HTERT RPE-1 (cell line): ENCODE measurements around the gene SOS1.
"Not testable (repeated sequence)": the region's sequence is repeated elsewhere in the genome, so short reads cannot be mapped to it uniquely, and the experiment has no call there.

Experiments
- in situ Hi-C: fragments of 300-500 bp; cut with MboI; formaldehyde crosslinking; loops from 4 replicates; pipeline ENCODE4 v1.14.3; 2020; ENCODE audit warnings: low sequenced_read_pairs

SOS1 gene

GRCh38 chr2:39139511-39140237 is 18.8 kb upstream of the SOS1 start:
- in situ Hi-C loops: no loop called here

GRCh38 chr2:39138837-39139211 is 18.0 kb upstream of the SOS1 start:
- in situ Hi-C loops: no loop called here

- in situ Hi-C loops: not testable (repeated sequence)
Observed at GRCh38 chr2:39138187-39138836, 17.5 kb upstream of the SOS1 start.

DNA sequence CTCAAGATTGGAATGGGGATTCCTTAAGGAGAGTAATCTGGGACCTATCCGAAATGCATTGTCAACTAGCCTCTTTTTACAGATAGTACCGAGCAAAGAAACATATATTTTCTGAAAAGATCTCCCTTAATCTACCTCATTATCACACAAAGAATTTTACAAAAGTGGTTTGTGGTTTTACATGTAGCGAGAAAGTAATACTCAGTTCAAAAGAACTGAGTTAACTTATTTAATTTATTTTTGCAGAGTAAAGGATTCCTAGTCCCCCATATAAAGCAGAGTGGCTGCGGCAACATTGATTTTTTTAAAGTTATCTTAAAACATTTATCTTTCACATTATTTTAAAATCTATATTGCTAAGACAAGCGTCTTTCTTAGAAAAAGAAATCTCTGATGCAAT is 15.9 kb upstream of the SOS1 start:
- in situ Hi-C loops: no loop called here

DNA sequence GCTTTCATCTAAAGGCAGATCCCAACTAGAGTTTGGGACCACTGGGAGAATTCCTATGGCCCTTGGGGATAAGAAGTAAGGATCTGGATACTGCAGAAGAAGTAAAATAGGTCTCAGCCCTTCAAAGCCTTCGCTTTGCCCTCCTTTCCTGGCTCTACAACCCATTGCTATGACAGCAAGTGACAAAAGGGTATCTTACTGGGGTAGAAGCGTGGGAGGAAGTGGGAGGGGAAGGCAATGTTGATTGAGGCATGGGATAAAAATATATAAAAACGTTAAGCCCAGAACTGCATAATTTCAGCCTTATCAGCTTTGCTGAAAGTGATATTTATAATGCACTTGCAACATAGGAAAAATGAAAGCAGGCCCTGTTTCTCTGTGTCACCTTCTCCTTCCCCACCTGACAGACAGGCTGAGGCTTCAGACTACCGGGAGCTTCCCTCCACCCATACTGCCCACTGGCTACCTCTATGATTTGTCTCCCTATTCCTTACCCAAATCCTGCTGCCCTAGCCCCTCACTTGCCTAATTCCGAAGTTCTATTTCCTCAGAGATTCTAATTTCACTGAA is 14.9 kb upstream of the SOS1 start:
- in situ Hi-C loops: no loop called here

GRCh38 chr2:39133215-39133851 is 12.5 kb upstream of the SOS1 start:
- in situ Hi-C loops: no loop called here

- in situ Hi-C loops: no loop called here
Observed at GRCh38 chr2:39128919-39129391, 8.1 kb upstream of the SOS1 start.

DNA sequence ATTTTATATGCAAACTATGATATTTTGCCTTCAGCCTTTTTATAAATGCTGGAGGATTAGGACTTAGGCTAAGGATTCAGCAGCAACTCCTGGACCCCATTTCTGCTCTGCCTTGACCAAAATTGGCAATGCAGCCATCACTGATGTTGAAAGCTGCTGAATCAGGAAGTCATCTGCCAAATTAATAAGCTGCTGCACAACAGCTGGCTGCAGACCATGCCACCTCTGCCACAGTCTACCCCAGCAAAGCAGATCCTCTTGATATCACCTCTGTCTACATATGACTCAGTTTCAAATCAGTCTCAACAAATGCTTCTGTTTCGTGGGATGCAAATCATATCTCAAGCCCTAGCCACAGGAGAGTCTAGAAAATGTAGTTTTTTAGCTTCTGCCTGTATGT is 7.1 kb upstream of the SOS1 start:
- in situ Hi-C loops: no loop called here

DNA sequence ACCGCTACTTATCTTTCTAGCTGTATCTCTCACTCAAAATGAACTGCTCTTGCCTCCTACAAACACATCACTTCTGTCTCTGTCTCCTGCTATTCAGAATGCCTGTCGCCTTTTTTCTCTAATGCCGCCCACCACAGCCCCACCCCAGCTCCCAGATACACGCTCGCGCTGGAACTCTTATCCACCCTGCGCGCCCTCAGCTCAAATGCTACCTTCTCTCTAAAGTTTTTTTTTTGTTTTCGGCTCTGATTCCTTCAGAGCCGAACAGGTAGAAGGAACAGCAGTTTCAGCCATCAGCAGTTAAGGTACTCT is 3.9 kb upstream of the SOS1 start:
- in situ Hi-C loops: no loop called here

DNA sequence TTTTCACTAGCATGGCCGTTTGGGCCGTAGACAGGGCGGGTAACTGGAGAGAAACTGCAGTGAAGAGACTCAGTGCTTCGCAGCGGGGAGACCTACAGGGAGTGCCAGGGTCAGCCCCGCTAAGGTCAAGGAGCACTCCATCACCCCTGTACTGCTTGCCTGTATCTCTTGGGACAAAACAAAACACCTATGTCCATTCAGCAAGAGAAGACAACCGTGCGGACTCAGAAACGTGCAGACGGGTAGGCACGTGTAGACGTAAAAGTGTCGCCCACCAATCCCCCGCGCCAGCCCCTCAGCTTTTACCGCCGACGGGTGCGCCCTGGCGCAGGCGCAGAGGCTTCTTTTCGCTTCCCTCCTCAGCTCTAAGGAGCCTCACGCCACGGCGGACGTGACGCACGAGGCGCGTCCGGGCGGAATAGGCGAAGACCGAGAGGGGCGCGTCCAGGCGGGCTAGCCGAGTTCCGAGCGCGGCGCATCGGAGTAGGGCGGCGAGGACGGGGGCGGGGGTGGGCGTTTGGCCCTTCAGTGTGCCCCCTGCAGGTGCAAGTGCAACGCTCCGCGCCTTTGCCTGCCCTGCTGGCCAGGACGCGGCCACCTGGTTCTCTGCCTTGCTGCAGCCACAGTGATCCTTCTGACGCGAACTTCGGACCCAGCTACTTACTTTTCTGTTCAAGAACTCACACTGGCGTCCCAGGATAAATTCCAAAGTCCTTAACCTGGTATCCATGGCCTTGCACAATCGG is 3.3 kb upstream of the SOS1 start:
- in situ Hi-C loops: no loop called here

DNA sequence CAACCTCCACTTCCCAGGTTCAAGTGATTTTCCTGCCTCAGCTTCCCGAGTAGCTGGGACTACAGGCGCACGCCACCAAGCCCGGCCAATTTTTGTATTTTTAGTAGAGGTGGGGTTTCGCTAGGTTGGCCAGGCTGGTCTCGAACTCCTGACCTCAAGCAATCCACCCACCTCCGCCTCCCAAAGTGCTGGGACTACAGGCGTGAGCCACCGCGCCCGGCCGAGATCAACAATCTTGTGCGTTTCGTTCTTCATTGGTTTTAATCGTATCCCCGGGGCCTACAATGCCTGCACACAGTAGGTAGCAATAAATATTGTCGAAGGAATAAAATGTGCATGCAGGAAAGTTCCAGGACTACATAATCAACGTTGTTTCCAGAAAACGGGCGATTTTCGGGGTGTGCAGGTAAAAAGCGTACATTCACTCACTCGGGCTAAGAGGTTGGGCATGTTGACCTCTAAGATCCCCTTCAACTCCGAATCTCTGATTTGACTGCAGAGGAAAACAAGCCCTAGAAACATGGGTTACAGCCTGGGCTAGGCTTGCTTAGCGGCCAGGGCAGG is 2.7 kb upstream of the SOS1 start:
- in situ Hi-C loops: no loop called here

GRCh38 chr2:39121523-39122063 is 742 bp upstream of the SOS1 start:
- in situ Hi-C loops: no loop called here

DNA sequence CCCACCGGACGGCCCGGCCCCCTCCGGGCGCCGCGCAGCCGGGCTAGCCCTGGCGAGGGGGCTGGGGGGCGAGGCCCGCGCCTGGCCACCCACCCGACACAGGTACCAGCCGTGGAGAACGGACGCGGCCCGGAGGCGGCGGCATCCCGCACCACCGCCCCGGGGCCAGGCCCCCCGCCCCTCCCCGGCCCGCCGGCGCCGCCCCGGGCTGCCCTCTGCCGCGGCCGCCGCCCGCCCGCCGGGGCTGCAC is 405 bp downstream of the SOS1 start:
- in situ Hi-C loops: no loop called here

DNA sequence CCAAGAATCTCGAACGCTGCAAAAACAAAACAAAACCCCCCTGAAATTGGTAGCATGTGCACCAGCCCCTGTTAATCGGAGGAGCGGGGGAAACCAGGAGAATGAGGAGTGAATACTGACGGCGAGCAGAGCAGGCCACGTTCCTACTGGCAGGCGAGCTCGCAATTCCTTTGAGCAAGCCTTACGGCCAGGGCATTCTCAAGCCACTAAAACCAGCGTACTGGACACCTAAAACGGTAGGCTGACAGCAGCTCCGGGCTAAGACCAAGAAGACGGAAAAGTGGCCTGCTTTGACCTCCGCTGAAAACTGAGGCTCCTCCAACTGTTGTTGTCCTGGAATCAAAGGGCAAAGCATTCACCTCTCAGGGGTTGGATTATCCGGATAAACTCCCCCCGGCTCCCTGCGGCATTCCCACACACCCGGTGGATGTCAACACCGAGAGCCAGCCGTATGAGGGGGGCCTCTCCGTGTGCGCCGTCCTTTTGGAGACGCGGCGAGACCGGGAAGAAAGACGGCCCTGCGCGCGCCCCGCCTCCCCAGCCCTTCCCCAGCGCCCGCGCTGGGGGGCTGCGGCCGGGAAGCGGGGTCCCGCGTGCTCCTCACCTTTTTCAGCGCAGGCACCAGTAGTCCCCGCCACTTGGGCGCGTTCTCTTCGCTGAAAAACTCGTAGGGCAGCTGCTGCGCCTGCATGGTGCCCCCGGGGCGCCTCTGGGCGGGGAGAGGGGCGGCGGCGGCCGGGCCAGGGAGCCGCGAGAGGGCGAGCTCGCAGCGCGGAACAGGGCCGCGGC is 925 bp downstream of the SOS1 start:
- in situ Hi-C loops: no loop called here

- in situ Hi-C loops: no loop called here
Observed at GRCh38 chr2:39118786-39119499, 1.9 kb downstream of the SOS1 start.

DNA sequence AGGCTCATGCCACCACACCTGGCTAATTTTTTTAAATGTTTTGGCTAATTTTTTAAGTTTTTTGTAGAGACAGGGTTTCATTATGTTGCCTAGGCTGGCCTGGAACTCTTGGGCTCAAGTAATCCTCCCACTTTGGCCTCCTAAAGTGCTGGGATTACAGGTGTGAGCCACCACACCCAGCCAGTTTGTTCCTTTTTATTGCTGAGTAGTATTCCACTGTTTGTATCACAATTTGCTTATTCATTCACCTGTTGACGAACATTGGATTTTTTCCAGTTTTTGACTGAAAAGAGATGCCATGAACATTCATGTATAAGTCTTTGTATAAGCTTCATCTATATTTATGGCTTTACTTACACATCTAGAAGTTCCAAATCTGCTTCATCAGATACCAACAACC is 5.3 kb downstream of the SOS1 start:
- in situ Hi-C loops: no loop called here

GRCh38 chr2:39114771-39115170 is 6.1 kb downstream of the SOS1 start:
- in situ Hi-C loops: no loop called here

DNA sequence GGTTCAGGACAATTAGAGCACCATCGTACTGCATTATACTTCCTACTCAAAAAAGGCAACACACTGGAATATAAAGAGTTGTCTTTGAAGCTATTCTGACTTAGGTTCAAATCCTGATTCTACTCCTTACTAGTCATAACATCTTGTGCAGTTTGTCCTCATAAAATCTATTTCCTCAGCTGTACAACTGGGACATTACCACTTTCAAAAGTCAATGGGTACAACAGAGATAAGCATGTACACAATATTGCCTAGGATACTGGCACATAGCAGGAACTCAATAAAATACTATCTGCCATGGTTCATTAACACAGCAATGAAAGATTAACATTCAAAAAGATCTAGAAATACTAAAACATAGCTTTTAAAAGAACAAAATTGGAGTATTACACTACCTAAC is 11.3 kb downstream of the SOS1 start:
- in situ Hi-C loops: no loop called here

- in situ Hi-C loops: no loop called here
Observed at GRCh38 chr2:39108377-39108776, 12.5 kb downstream of the SOS1 start.
